ENCODE measurements around the gene APP.

APP gene

GRCh38 chr21:25953196-25953595 lies 217.4 kb downstream of the APP start:
- H3K36me3 ChIP-seq (replicated peaks; ENCODE audit: low read depth, low read length), result no peaks in the 10 kb centered on the region
- no peak for TF ChIP-seq CTCF (IDR thresholded peaks at IDR 0.05; ENCODE audit: low read depth, low read length)
- TF ChIP-seq EZH2phosphoT487 (IDR thresholded peaks at IDR 0.05; ENCODE audit: low read depth), result no peak

GRCh38 chr21:25952306-25952705 lies 218.3 kb downstream of the APP start:
- Histone ChIP-seq H4K20me1 (ENCODE audit: insufficient read depth, low read length) (no peaks in the 10 kb centered on the region), H3K4me3 (ENCODE audit: low read length) (no peak overlapping the region), H3K4me2 (ENCODE audit: low read length) (no peak overlapping the region), H3K9me3 (ENCODE audit: insufficient read depth, low read length) (no peaks in the 10 kb centered on the region), H3K27me3 (ENCODE audit: low read depth, low read length) (no peaks in the 10 kb centered on the region), H3K4me1 (ENCODE audit: low read length) (no peaks in the 10 kb centered on the region), H3K9ac (ENCODE audit: low read length) (no peak overlapping the region), H2AFZ (ENCODE audit: low read depth, low read length) (no peak overlapping the region), H3K79me2 (ENCODE audit: low read length) (no peaks in the 10 kb centered on the region), H3K27ac (ENCODE audit: low read length) (no peak overlapping the region), H3K36me3 (replicated peaks; ENCODE audit: low read depth, low read length) (no peaks in the 10 kb centered on the region)
- TF ChIP-seq EZH2phosphoT487 (IDR thresholded peaks at IDR 0.05; ENCODE audit: low read depth) (no peak), CTCF (IDR thresholded peaks at IDR 0.05; ENCODE audit: low read depth, low read length) (no peak)

More at GRCh38 chr21:25953196-25953595, 217.4 kb downstream of the APP start:
- Histone ChIP-seq H2AFZ (ENCODE audit: low read depth, low read length) (no peak overlapping the region), H3K79me2 (ENCODE audit: low read length) (no peaks in the 10 kb centered on the region), H3K27ac (ENCODE audit: low read length) (no peak overlapping the region), H4K20me1 (ENCODE audit: insufficient read depth, low read length) (no peaks in the 10 kb centered on the region), H3K4me2 (ENCODE audit: low read length) (no peak overlapping the region), H3K27me3 (ENCODE audit: low read depth, low read length) (no peaks in the 10 kb centered on the region), H3K9me3 (ENCODE audit: insufficient read depth, low read length) (no peaks in the 10 kb centered on the region), H3K4me1 (ENCODE audit: low read length) (no peaks in the 10 kb centered on the region), H3K9ac (ENCODE audit: low read length) (no peak overlapping the region), H3K4me3 (ENCODE audit: low read length) (no peak overlapping the region)

- no peak overlapping the region for H3K4me2 ChIP-seq (ENCODE audit: low read length)
- H3K27me3 ChIP-seq (ENCODE audit: low read depth, low read length), result no peaks in the 10 kb centered on the region
- H3K4me3 ChIP-seq (ENCODE audit: low read length), result no peak overlapping the region
- H2AFZ ChIP-seq (ENCODE audit: low read depth, low read length), result no peak overlapping the region
- H4K20me1 ChIP-seq (ENCODE audit: insufficient read depth, low read length), result no peaks in the 10 kb centered on the region
- H3K4me1 ChIP-seq (ENCODE audit: low read length), result no peaks in the 10 kb centered on the region
- H3K36me3 ChIP-seq (replicated peaks; ENCODE audit: low read depth, low read length), result no peaks in the 10 kb centered on the region
- H3K27ac ChIP-seq (ENCODE audit: low read length), result no peak overlapping the region
- no peaks in the 10 kb centered on the region for H3K9me3 ChIP-seq (ENCODE audit: insufficient read depth, low read length)
- H3K9ac ChIP-seq (ENCODE audit: low read length), result no peak overlapping the region
- TF ChIP-seq EZH2phosphoT487 (IDR thresholded peaks at IDR 0.05; ENCODE audit: low read depth) (no peak), CTCF (IDR thresholded peaks at IDR 0.05; ENCODE audit: low read depth, low read length) (no peak)
- H3K79me2 ChIP-seq (ENCODE audit: low read length), result no peaks in the 10 kb centered on the region
Observed at GRCh38 chr21:25949701-25950100, 220.9 kb downstream of the APP start.

- no peaks in the 10 kb centered on the region for H3K27me3 ChIP-seq (ENCODE audit: low read depth, low read length)
- H3K27ac ChIP-seq (ENCODE audit: low read length), result no peak overlapping the region
- H3K4me1 ChIP-seq (ENCODE audit: low read length), result no peaks in the 10 kb centered on the region
- TF ChIP-seq CTCF (IDR thresholded peaks at IDR 0.05; ENCODE audit: low read depth, low read length), result no peak
- H3K36me3 ChIP-seq (replicated peaks; ENCODE audit: low read depth, low read length), result no peaks in the 10 kb centered on the region
- no peaks in the 10 kb centered on the region for H3K79me2 ChIP-seq (ENCODE audit: low read length)
- no peaks in the 10 kb centered on the region for H3K9me3 ChIP-seq (ENCODE audit: insufficient read depth, low read length)
- H3K9ac ChIP-seq (ENCODE audit: low read length), result no peak overlapping the region
- H3K4me2 ChIP-seq (ENCODE audit: low read length), result no peak overlapping the region
- H3K4me3 ChIP-seq (ENCODE audit: low read length), result no peak overlapping the region
- no peak overlapping the region for H2AFZ ChIP-seq (ENCODE audit: low read depth, low read length)
- H4K20me1 ChIP-seq (ENCODE audit: insufficient read depth, low read length), result no peaks in the 10 kb centered on the region
Observed at GRCh38 chr21:25944672-25945213, 225.8 kb downstream of the APP start.

Data from OCI-LY3 (cell line).